GM23338 (cell line): ENCODE data around the gene REC8.

Source experiments
- CTCF ChIP-seq, 2 experiments: fragments of 200-600 bp in 1 of 2; sonication (generic) in 1 of 2; conservative IDR thresholded peaks; 2 replicates each; pipeline versions ENCODE4 v1.5.1 to v1.6.1; 2016 to 2017; ENCODE audit warnings: antibody characterized with exemption in 2 of 2, low read depth in 2 of 2, mild to moderate bottlenecking in 2 of 2, moderate library complexity in 1 of 2
- EZH2 ChIP-seq: fragments of 200-600 bp; sonication (generic); IDR thresholded peaks from one replicate; pipeline ENCODE4 v1.8.0; 2017; ENCODE audit warnings: antibody characterized with exemption, mild to moderate bottlenecking, low read depth; ENCODE audit not compliant: unreplicated experiment
- EZH2phosphoT487 ChIP-seq: fragments of 200-600 bp; sonication (generic); IDR thresholded peaks from one replicate; pipeline ENCODE4 v1.8.1; 2018; ENCODE audit warnings: antibody characterized with exemption; ENCODE audit not compliant: unreplicated experiment
- NANOG ChIP-seq: IDR thresholded peaks from 2 replicates; pipeline ENCODE4 v1.6.1; 2016; ENCODE audit warnings: antibody characterized with exemption, borderline replicate concordance
- POLR2AphosphoS5 ChIP-seq: IDR thresholded peaks from 2 replicates; pipeline ENCODE4 v1.6.1; 2016; ENCODE audit warnings: antibody characterized with exemption, low read depth
- ZNF114 ChIP-seq: fragments of 250-450 bp; sonication (Bioruptor Pico); IDR thresholded peaks from 2 replicates; pipeline ENCODE4 v1.5.0; 2020; ENCODE audit warnings: mild to moderate bottlenecking, moderate library complexity
- ZNF331 ChIP-seq: fragments of 250-450 bp; sonication (Bioruptor Pico); IDR thresholded peaks from 2 replicates; pipeline ENCODE4 v1.5.0; 2020; ENCODE audit warnings: low read depth, mild to moderate bottlenecking, moderate library complexity
- TF ChIP-seq, protein P1 (sequence below): IDR thresholded peaks from one replicate; pipeline ENCODE4 v1.6.1; 2018; ENCODE audit warnings: antibody characterized with exemption; ENCODE audit not compliant: unreplicated experiment
- TF ChIP-seq, protein P2 (sequence below): IDR thresholded peaks from 2 replicates; pipeline ENCODE4 v1.6.1; 2016; ENCODE audit warnings: antibody characterized with exemption
- TF ChIP-seq, protein P3 (sequence below): fragments of 250-450 bp; sonication (Bioruptor Pico); IDR thresholded peaks from 2 replicates; pipeline ENCODE4 v1.5.0; 2020; ENCODE audit warnings: mild to moderate bottlenecking, moderate library complexity

DNA sequence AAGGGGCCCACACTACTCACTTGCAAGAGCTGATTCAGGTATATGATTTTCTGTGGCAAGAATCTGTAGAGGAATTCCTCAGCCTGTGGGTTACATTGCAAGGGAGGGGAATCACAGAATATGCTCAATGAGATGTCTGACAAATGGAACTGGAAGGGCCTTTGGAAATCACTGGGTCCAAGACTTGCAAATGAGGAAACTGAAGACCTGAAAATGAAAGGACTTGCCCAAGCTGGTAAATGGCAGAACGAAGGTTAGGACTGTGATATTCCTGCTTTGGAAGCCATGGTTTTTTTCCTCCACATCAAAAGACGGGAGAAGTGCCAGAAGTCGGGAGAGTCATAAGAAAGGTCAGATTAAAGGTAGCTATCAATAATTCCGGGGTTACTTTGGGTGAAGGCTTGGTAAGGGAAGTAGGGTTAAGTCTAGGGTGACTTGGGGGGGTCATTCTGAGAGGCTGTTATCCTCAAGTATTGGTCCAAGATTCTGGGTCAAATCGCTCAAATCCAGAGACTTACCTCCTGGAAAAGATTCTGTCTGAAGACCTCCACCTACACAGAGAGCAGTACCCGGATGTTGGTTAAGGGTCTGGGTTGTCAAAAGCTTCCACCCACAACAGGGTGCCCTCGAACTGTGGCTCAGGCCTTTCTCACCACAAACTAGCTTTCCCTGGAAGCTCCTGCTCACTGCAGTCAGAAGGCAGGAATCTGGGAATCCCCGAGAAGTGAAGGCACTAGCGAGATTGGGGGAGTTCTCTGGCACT lies 26.0 kb upstream of the REC8 start:
- TF ChIP-seq CTCF (conservative IDR thresholded peaks at IDR 0.05; ENCODE audit: low read depth in 2 of 2) (no peak), EZH2 (no peak), ZNF114 (CRISPR knock-in tag) (no peak), EZH2phosphoT487 (no peak), POLR2AphosphoS5 (no peak), NANOG (no peak), ZNF331 (no peak)
- TF ChIP-seq, protein P1, sequence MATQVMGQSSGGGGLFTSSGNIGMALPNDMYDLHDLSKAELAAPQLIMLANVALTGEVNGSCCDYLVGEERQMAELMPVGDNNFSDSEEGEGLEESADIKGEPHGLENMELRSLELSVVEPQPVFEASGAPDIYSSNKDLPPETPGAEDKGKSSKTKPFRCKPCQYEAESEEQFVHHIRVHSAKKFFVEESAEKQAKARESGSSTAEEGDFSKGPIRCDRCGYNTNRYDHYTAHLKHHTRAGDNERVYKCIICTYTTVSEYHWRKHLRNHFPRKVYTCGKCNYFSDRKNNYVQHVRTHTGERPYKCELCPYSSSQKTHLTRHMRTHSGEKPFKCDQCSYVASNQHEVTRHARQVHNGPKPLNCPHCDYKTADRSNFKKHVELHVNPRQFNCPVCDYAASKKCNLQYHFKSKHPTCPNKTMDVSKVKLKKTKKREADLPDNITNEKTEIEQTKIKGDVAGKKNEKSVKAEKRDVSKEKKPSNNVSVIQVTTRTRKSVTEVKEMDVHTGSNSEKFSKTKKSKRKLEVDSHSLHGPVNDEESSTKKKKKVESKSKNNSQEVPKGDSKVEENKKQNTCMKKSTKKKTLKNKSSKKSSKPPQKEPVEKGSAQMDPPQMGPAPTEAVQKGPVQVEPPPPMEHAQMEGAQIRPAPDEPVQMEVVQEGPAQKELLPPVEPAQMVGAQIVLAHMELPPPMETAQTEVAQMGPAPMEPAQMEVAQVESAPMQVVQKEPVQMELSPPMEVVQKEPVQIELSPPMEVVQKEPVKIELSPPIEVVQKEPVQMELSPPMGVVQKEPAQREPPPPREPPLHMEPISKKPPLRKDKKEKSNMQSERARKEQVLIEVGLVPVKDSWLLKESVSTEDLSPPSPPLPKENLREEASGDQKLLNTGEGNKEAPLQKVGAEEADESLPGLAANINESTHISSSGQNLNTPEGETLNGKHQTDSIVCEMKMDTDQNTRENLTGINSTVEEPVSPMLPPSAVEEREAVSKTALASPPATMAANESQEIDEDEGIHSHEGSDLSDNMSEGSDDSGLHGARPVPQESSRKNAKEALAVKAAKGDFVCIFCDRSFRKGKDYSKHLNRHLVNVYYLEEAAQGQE = no peak
- TF ChIP-seq, protein P2, sequence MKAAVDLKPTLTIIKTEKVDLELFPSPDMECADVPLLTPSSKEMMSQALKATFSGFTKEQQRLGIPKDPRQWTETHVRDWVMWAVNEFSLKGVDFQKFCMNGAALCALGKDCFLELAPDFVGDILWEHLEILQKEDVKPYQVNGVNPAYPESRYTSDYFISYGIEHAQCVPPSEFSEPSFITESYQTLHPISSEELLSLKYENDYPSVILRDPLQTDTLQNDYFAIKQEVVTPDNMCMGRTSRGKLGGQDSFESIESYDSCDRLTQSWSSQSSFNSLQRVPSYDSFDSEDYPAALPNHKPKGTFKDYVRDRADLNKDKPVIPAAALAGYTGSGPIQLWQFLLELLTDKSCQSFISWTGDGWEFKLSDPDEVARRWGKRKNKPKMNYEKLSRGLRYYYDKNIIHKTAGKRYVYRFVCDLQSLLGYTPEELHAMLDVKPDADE = no peak
- TF ChIP-seq, protein P3, sequence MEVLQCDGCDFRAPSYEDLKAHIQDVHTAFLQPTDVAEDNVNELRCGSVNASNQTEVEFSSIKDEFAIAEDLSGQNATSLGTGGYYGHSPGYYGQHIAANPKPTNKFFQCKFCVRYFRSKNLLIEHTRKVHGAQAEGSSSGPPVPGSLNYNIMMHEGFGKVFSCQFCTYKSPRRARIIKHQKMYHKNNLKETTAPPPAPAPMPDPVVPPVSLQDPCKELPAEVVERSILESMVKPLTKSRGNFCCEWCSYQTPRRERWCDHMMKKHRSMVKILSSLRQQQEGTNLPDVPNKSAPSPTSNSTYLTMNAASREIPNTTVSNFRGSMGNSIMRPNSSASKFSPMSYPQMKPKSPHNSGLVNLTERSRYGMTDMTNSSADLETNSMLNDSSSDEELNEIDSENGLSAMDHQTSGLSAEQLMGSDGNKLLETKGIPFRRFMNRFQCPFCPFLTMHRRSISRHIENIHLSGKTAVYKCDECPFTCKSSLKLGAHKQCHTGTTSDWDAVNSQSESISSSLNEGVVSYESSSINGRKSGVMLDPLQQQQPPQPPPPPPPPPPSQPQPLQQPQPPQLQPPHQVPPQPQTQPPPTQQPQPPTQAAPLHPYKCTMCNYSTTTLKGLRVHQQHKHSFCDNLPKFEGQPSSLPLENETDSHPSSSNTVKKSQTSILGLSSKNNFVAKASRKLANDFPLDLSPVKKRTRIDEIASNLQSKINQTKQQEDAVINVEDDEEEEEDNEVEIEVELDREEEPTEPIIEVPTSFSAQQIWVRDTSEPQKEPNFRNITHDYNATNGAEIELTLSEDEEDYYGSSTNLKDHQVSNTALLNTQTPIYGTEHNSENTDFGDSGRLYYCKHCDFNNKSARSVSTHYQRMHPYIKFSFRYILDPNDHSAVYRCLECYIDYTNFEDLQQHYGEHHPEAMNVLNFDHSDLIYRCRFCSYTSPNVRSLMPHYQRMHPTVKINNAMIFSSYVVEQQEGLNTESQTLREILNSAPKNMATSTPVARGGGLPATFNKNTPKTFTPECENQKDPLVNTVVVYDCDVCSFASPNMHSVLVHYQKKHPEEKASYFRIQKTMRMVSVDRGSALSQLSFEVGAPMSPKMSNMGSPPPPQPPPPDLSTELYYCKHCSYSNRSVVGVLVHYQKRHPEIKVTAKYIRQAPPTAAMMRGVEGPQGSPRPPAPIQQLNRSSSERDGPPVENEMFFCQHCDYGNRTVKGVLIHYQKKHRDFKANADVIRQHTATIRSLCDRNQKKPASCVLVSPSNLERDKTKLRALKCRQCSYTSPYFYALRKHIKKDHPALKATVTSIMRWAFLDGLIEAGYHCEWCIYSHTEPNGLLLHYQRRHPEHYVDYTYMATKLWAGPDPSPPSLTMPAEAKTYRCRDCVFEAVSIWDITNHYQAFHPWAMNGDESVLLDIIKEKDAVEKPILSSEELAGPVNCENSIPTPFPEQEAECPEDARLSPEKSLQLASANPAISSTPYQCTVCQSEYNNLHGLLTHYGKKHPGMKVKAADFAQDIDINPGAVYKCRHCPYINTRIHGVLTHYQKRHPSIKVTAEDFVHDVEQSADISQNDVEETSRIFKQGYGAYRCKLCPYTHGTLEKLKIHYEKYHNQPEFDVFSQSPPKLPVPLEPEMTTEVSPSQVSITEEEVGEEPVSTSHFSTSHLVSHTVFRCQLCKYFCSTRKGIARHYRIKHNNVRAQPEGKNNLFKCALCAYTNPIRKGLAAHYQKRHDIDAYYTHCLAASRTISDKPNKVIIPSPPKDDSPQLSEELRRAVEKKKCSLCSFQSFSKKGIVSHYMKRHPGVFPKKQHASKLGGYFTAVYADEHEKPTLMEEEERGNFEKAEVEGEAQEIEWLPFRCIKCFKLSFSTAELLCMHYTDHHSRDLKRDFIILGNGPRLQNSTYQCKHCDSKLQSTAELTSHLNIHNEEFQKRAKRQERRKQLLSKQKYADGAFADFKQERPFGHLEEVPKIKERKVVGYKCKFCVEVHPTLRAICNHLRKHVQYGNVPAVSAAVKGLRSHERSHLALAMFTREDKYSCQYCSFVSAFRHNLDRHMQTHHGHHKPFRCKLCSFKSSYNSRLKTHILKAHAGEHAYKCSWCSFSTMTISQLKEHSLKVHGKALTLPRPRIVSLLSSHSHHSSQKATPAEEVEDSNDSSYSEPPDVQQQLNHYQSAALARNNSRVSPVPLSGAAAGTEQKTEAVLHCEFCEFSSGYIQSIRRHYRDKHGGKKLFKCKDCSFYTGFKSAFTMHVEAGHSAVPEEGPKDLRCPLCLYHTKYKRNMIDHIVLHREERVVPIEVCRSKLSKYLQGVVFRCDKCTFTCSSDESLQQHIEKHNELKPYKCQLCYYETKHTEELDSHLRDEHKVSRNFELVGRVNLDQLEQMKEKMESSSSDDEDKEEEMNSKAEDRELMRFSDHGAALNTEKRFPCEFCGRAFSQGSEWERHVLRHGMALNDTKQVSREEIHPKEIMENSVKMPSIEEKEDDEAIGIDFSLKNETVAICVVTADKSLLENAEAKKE (CRISPR knock-in tag) = no peak
